CD4-positive, alpha-beta T cell treated with Interleukin-15 for 1 hour (primary cell): ENCODE results near the gene POP5.

Source experiments
- DNase-seq: peaks from one replicate; pipeline ENCODE4 v3.0.0-alpha.2; 2020

Gene POP5

GRCh38 chr12:120588948-120589930, 8.0 kb upstream of the POP5 start:
- no peak for DNase-seq

- no peak for DNase-seq
Observed at GRCh38 chr12:120588371-120588770, 7.2 kb upstream of the POP5 start.

- DNase-seq, result no peak
Observed at GRCh38 chr12:120586860-120587259, 5.7 kb upstream of the POP5 start.

- no peak for DNase-seq
Observed at GRCh38 chr12:120586206-120586605, 5.0 kb upstream of the POP5 start.

- peak; percentile 38 for DNase-seq
Observed at GRCh38 chr12:120584343-120585149, 3.3 kb upstream of the POP5 start.

- DNase-seq, result peak; percentile 74
Observed at GRCh38 chr12:120583478-120584030, 2.4 kb upstream of the POP5 start.

GRCh38 chr12:120581998-120582397, 796 bp upstream of the POP5 start:
- no peak for DNase-seq

GRCh38 chr12:120579179-120579578, 2.0 kb downstream of the POP5 start:
- no peak for DNase-seq

- DNase-seq, result no peak
Observed at GRCh38 chr12:120574106-120574505, 7.1 kb downstream of the POP5 start.

GRCh38 chr12:120573560-120573959, 7.6 kb downstream of the POP5 start:
- DNase-seq, result no peak

- DNase-seq, result no peak
Observed at GRCh38 chr12:120571299-120571698, 9.9 kb downstream of the POP5 start.

GRCh38 chr12:120563495-120563894, 17.7 kb downstream of the POP5 start:
- no peak for DNase-seq

- DNase-seq, result no peak
Observed at GRCh38 chr12:120562906-120563305, 18.3 kb downstream of the POP5 start.

- no peak for DNase-seq
Observed at GRCh38 chr12:120557589-120557988, 23.6 kb downstream of the POP5 start.

GRCh38 chr12:120554678-120555077, 26.5 kb downstream of the POP5 start:
- DNase-seq, result no peak

- no peak for DNase-seq
Observed at GRCh38 chr12:120546050-120546386, 35.2 kb downstream of the POP5 start.

GRCh38 chr12:120544691-120545090, 36.5 kb downstream of the POP5 start:
- DNase-seq, result no peak

GRCh38 chr12:120542166-120542565, 39.0 kb downstream of the POP5 start:
- DNase-seq, result no peak

- DNase-seq, result no peak
Observed at GRCh38 chr12:120540445-120540844, 40.8 kb downstream of the POP5 start.

- DNase-seq, result no peak
Observed at GRCh38 chr12:120539303-120539702, 41.9 kb downstream of the POP5 start.

- DNase-seq, result no peak
Observed at GRCh38 chr12:120538281-120539156, 42.7 kb downstream of the POP5 start.

- no peak for DNase-seq
Observed at GRCh38 chr12:120537856-120538220, 43.4 kb downstream of the POP5 start.
